ENCODE measurements around the gene NDUFB7.
A peak's percentile ranks its signal among the peaks of the same experiment; 100 is the strongest.
"Not testable (repeated sequence)": the region's sequence is repeated elsewhere in the genome, so short reads cannot be mapped to it uniquely, and the experiment has no call there.

NDUFB7 gene

GRCh38 chr19:14571695-14572490, at the start of gene NDUFB7:
NDUFB7 (minus strand) TSS chr19:14572066; CDS start chr19:14572000, 66 bp downstream.
- DNase-seq, result peak; percentile 91 to 99 (median 93)
- intact Hi-C loops (cut with DNase I), result no loop called here

- intact Hi-C loops (cut with DNase I), result no loop called here
- no peak for DNase-seq
These were observed 47.5 kb upstream of the NDUFB7 start for GRCh38 chr19:14619404-14619803.

DNA sequence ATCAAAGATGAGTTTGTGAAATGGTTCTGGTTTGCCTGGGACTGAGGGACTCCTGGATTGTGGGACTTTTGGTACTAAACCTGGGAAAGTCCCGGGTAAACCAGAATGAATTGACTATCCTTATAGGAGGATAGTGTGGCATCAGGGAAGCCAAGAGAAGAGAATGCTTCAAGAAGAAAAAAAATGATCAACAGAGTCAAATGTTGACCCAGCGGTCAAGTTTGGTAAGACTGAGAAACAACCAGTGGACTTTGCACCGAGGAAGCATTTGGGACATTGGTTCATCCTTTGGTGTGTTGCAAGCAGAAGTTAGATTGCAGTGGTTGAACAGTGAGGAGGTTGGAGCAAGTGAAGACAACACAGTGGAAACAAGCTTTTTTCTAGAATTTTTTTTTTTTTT, 44.5 kb upstream of the NDUFB7 start:
- intact Hi-C loops (cut with DNase I), result no loop called here
- DNase-seq, result no peak

DNA sequence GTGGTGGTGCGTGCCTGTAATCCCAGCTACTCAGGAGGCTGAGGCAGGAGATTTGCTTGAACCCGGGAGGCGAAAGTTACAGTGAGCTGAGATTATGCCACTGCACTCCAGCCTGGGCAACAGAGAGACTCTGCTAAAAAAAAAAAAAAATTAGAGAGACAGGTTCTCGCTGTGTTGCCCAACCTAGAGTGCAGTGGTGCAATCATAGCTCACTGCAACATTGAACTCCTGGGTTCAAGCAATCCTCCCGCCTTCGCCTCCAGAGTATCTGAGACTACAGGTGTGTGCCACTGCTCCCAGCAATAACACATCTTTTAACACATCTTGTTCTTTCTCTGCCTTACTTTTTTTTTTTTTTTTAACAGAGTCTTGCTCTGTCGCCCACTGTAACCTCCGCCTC, 43.8 kb upstream of the NDUFB7 start:
- DNase-seq, result no peak
- intact Hi-C loops (cut with DNase I), result no loop called here

GRCh38 chr19:14614099-14614412, 42.2 kb upstream of the NDUFB7 start:
- intact Hi-C loops (cut with DNase I), result no loop called here
- DNase-seq, result no peak

DNA sequence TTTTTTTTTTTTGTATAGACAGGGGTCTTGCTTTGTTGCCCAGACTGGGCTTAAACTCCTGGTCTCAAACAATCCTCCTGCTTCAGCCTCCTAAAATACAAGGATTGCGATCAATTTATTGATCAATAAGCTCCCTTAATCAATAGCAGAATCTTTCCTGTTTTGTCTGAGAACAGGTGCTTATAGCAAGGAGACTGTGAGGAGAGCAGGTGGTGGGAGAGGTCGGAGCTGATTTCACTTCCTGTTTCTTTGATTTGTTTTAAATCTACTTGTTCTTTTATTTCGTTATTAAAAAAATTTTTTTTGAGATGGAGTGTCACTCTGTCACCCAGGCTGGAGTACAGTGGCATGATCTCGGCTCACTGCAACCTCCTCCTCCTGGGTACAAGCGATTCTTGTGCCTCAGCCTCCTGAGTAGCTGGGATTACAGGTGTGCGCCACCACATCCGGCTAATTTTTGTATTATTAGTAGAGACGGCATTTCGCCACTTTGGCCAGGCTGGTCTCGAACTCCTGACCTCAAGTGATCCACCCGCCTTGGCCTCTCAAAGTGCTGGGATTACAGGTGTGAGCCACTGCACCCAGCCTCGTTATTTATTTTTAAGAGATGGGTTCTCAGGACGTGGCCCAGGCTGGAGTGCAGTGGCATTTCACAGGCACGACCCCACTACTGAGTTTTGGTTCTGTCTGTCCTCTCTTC, 41.7 kb upstream of the NDUFB7 start:
- DNase-seq; intact Hi-C loops (cut with DNase I): not testable (repeated sequence)

- DNase-seq, result no peak
- intact Hi-C loops (cut with DNase I), result no loop called here
These were observed 40.8 kb upstream of the NDUFB7 start for GRCh38 chr19:14612657-14613056.

DNA sequence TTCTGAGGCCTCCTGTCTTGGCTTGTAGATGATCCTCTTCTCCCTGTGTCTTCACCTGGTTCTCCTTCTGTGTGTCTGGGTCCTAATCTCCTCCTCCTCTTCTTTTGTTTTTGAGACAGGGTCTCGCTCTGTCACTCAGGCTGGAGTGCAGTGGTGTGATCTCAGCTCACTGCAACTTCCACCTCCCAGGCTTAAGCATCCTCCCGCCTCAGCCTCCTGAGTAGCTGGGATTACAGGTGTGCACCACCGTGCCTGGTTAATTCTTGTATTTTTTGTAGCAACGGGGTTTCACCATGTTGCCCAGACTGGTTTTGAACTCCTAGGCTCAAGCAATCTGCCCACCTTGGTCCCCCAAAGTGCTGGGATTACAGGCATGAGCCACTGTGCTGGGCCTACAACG, 40.4 kb upstream of the NDUFB7 start:
- intact Hi-C loops (cut with DNase I); DNase-seq: not testable (repeated sequence)

DNA sequence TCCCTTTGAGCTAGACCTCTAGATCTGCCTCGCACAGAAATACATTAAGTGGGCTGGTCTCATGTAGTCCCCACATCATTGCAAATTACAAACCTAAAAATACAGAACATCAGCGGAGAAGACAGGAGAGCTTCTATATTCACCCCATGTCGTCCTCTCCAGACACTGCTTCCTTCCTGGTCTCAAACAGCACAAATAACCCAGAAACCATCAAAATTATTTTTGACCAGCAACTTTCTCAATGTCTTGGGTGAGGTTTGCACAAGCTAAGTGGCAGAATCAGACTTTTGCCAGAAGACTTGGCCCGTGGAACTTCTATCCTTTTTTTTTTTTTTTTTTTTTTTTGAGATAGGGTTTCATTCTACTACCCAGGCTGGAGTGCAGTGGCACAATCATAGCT, 39.2 kb upstream of the NDUFB7 start:
- intact Hi-C loops (cut with DNase I), result no loop called here
- DNase-seq, result no peak

DNA sequence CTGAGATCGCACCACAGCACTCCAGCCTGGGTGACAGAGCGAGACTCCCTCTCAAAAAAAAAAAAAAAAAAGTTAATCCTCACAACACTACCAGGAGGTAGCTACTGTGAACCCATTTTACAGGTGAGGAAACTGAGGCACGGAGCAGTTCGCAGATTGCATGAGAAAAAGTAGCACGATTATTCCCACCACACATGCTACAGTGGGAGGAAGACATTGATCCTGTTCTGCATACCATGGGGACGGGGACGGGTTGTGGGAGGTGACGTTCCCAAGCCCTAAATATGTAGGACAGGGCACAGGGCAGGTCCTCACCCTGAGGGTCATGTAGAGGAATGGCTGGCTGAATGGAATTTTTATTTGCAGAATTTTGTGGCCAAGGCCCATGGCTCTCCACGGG, 34.8 kb upstream of the NDUFB7 start:
- no peak for DNase-seq
- intact Hi-C loops (cut with DNase I), result no loop called here

- intact Hi-C loops (cut with DNase I), result no loop called here
- DNase-seq, result peak in 1 of 10 donors; percentile 3
These were observed 32.1 kb upstream of the NDUFB7 start for GRCh38 chr19:14603990-14604387.

DNA sequence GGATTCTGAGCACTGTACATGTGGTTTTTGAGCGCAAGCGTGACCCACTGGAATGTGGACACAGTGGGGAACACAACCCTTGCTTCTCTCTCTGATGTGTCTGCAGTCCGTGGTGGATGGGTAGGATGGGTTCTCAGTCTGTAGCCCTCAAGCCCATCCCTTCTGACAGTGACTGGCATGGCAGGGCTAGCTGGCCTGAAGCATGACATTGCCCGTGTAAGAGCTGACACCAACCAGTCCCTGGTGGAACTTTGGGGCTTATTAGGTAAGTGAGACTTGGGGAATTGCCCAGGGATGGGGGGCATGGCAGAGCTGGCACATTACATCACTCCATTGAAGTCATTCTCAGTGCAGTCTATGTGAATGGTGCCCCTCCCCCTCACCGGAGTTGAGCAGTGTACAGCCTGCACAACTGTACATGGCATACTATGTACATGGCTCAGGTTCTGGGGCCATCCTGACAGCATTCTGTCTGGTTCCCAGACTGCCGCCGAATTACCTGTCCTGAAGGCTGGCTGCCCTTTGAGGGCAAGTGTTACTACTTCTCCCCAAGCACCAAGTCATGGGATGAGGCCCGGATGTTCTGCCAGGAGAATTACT, 27.8 kb upstream of the NDUFB7 start:
- intact Hi-C loops (cut with DNase I), result no loop called here
- peak in 1 of 10 donors; percentile 18 for DNase-seq

DNA sequence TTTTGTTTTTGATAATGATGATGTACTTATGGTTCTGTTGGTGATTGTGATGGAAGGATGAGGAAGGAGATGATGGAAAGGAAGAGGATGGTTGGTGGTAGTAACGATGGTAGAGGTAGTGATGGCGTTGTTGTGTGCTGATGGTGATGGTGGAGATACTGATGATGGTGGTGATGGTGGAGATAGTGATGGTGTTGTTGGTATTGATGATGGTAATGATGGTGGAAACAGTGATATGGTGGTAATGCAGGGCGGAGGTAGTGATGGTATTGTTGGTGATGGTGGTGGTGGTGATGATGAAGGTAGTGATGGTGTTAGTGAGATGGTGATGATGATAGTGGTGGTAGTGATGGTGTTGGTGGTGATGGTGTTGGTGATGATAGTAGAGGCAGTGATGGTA, 23.7 kb upstream of the NDUFB7 start:
- DNase-seq, result no peak
- intact Hi-C loops (cut with DNase I), result no loop called here

DNA sequence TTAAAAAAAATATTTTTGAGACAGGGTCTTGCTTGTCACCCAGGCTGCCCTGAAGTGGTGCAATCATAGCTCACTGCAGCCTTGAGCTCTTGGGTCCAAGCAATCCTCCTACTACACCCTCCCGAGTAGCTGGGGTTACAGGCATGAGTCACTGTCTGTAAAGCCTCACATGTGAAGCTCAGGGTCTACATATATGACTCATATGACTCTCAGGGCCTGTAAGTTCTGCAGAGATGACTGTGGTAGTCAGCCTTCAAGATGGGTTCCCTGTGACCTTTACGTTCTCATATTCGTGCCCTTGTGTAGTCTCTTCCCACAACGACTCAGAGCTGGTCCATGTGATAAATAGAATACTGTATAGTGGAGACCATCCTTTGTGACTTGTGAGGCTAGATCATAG, 17.6 kb upstream of the NDUFB7 start:
- intact Hi-C loops (cut with DNase I); DNase-seq: not testable (repeated sequence)

DNA sequence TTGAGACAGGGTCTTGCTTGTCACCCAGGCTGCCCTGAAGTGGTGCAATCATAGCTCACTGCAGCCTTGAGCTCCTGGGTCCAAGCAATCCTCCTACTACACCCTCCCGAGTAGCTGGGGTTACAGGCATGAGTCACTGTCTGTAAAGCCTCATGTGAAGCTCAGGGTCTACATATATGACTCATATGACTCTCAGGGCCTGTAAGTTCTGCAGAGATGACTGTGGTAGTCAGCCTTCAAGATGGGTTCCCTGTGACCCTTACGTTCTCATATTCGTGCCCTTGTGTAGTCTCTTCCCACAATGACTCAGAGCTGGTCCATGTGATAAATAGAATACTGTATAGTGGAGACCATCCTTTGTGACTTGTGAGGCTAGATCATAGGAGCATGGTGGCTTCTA, 13.3 kb upstream of the NDUFB7 start:
- intact Hi-C loops (cut with DNase I); DNase-seq: not testable (repeated sequence)

DNA sequence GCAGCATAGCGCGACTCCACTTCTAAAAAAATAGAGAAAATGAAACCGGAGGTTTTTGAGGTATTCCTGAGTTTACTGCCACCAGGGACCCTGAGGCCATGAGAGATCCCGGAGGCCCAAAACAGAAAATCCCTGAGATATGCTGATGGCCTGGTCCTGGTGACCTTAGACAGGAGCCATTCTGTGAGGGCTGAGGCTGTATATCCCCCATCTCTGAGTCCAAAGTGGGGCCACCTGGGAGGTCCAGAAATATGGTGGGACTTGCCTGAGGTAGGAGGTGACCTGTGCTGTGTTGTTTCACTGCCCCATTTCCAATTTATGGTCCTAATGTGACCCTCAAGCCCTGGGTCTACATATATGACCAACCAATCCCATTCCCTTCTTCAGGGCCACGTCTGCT, 12.5 kb upstream of the NDUFB7 start:
- intact Hi-C loops (cut with DNase I), result not testable (repeated sequence)
- peak in 1 of 10 donors; percentile 4 for DNase-seq

- intact Hi-C loops (cut with DNase I), result no loop called here
- DNase-seq, result peak in 1 of 10 donors; percentile 21
These were observed 11.1 kb upstream of the NDUFB7 start, which contains the start of gene CLEC17A for GRCh38 chr19:14582894-14583340. CLEC17A (plus strand) TSS chr19:14583084; CDS start chr19:14583161, 77 bp downstream.

DNA sequence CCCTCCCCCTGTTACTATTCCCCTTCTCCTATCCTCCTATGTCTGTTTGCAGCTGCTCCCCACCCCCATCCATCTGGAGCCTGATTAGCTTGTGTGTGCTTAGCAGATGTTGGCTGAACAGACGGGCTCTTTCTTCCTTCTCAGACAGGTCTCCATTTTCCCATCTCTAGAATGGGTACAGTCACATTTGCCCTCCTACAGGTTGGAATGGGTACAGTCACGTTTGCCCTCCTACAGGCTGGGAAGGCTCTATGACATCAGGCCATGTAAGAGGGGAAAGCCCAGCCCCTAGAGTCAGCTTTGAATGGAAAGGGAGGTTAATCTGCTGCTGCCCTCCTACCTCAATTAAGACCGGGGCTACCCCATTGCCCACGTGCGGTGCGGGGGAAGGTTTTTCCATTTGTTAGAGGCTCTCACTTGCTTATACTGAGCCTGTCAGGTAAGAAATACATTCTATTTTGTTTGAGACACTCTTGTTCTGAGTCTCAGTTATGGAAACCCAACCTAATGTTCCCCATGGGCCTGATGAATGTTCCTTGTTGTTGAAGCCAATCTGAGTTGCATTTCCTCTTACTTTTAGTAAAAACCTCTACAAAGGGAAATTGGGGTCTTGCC, 8.9 kb upstream of the NDUFB7 start:
- intact Hi-C loops (cut with DNase I), result no loop called here
- DNase-seq, result peak in 2 of 10 donors; percentile 8 to 46

- peak in 1 of 10 donors; percentile 37 for DNase-seq
- intact Hi-C loops (cut with DNase I), result no loop called here
These were observed 6.1 kb upstream of the NDUFB7 start for GRCh38 chr19:14577885-14578427.

DNA sequence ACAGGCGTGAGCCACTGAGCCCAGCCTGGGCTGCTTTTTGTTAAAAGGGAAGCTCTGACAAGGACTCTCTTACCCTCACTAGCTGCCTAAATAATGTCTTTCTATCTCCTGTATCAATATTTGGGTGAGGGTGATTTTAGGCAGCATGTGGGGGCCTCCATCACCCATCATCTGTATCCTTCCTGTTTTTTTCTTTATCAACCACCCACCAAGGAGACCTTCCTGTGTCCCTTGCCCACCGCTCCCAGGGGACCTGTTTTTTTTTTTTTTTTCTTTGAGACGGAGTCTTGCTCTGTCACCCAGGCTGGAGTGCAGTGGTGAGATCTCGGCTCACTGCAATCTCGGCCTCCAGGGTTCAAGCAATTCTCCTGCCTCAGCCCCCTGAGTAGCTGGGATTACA, 5.4 kb upstream of the NDUFB7 start:
- intact Hi-C loops (cut with DNase I), result no loop called here
- DNase-seq, result peak in 1 of 10 donors; percentile 26

- no peak for DNase-seq
- intact Hi-C loops (cut with DNase I), result no loop called here
These were observed 4.5 kb upstream of the NDUFB7 start for GRCh38 chr19:14576363-14576762.

Data from posterior cingulate gyrus (tissue), 11 donors.